Stimulated activated CD8-positive, alpha-beta memory T cell treated with anti-CD3 and anti-CD28 coated beads, Interleukin-4, amount 100 ng/mL, for 1 hour (primary cell): ENCODE data around the gene VRK3.
"Not testable (repeated sequence)": the region's sequence is repeated elsewhere in the genome, so short reads cannot be mapped to it uniquely, and the experiment has no call there.

Source experiments
- DNase-seq, 2 donors: peaks; one replicate each; pipeline ENCODE4 v3.0.0-alpha.2; 2020; ENCODE audit warnings: low read depth in 2 of 2, low spot score in 1 of 2

Gene VRK3

DNA sequence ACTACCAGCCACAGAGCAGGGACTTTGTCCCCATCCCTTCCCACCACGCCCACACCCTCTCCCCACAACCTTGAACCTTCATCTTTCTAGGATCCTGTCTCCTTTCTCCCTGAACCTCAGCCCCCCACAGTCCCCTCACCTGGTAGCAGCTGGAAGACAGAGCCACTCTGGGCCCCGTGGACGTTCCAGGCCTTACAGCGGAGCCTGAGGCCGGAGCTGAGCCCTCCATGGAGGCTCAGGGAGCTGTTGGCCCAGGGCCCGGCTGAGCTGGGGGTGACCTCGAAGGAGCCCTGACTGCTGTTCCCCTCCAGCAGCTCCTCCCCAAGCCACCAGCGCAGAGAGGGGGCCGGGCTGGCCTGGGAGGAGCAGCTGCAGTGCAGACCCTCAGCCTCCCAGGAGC, 67.0 kb downstream of the VRK3 start:
- DNase-seq = not testable (repeated sequence)

DNA sequence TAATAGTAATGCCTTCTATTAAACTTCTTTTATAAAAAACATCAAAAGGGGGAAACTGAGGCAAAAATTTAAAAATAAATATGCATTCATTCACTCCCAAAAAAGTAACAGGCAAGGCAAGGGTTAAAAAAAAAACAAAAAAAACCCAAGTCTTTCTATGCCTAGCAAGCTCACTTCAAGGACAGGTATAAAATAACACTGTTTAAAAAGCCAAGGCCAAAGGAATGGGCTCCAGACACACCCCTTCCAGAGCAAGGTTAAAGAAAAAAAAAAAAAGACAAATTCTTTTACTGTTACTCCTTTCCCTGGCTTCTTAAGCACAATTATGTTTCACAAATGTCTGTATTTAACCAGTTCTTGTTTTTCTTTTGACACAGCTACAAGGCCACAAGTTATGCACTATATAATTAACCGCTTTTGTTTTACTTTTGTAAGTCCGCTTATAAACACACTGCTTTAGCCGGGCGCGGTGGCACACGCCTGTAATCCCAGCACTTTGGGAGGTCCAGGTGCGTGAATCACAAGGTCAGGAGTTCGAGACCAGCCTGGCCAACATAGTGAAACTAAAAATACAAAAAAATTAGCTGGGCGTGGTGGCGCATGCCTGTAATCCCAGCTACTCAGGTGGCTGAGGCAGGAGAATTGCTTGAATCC, 67.8 kb downstream of the VRK3 start:
- no peak for DNase-seq

DNA sequence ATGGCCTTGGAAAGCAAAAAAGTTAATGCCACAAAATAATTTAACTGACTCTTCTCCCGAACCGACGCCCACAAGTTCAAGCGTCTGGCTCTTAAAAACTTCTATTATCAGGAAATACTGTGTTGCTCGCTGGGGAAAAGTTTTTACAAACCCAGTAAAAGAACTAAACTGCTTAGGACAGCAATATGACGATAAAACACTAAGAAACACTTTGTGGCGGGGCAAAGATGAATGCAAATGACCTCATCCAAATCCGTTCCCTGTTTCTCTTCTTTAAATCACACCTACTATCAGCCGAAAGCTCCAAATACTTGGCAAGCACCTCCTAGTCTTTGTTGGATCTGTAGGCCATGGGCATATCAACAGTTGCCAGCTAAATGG, 69.1 kb downstream of the VRK3 start:
- no peak for DNase-seq

DNA sequence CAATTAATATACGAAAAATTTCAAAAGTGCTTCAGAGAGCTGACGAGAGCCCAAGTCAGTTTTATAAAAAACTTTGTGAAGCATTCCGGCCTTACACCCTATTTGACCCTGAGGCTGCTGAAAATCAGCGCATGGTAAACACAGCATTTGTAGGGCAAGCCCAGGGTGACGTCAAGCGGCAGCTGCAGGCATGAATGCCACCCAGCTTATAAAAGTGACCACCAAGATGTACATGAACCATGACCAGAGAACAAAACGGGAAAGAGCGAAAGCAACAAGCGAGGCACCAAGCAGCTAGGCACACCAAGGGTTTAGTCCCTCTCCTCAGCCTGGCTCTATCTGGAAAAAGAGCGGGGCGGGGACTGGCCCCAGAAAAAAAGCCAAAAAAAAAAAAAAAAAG, 70.2 kb downstream of the VRK3 start:
- no peak for DNase-seq

DNA sequence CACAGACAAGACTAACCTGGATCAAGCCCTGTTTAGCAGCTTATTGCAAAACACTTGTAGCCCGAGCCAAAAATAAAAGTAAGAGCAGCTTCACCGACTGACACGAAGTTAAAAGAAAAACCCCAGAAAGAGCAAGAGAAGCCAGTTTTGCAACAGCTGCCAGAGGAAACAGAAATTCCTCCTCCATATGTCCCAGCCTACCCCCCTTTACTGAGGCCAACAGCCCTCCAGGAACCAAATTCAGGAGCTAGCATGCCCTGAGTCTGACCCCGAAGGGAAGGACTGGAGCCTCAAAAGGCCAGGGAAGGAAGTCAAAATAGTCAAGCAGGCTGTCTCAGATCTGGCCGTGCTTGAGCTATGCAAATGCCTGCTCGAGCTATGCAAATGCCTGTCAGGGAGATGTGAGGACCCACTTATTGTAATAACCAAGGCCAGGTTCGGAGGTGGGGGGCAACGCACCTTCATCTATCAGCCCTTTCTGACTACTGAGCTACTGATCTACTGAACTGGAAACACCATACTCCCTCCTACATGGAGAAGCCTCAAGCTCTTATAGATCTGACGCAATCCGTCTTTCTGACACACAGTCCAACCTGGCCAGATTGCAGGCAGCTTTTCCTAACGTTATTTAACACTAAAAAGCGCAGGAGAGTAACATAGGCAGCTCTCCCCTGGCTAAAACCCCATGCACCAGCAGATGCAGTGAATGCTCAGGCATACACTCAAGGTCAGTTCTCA, 70.9 kb downstream of the VRK3 start:
- no peak for DNase-seq

DNA sequence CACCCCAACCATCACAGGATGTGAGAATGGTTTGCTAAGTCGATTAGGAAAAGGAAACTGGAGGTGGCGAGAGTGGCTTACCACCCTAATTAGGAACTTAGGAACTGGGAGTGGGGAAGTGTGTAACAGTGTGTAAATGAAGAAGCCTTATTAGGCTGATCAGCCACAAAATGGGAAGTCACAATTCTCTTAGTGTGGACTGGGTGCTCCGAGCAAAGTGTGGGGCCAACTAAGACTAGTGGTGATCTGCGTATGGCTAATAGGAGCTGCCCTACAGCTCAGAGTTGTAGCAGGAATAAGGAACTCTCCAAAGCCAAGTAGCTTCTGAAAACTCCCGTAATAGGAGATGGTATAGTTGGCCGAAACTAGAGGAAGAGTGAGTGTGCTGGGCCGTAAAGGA, 71.8 kb downstream of the VRK3 start:
- DNase-seq = no peak

DNA sequence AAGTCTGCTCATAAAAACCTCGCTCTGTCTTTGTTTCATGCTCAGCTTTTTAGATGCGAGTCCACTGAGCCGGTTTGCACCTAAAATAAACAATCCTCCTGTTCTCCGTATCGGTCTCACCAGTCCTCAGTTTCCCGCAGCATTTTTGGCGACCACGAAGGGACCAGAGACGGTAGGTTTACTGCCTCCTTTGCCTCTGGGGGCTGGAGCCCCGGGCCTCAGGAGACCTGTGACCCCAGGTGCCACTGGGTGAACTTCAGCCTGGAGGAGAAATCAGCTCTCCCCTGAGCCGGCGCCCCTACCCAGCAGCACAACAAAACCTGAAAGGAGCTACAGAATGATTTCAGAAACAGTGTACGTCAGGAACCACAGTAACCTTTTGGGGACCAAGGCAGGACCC, 72.3 kb downstream of the VRK3 start:
- no peak for DNase-seq

DNA sequence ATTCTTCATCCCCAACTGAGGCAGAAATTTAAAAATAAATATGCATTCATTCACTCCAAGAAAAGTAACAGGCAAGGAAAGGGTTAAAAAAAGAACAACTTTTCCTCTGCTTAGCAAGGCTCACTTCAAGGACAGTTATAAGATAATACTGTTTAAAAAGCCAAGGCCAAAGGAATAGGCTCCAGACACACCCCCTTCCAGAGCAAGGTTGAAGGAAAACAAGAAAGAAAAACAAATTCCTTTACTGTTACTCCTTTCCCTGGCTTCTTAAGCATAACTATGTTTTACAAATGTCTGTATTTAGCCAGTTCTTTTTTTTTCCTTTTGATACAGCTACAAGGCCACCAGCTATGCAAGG, 72.7 kb downstream of the VRK3 start:
- no peak for DNase-seq

DNA sequence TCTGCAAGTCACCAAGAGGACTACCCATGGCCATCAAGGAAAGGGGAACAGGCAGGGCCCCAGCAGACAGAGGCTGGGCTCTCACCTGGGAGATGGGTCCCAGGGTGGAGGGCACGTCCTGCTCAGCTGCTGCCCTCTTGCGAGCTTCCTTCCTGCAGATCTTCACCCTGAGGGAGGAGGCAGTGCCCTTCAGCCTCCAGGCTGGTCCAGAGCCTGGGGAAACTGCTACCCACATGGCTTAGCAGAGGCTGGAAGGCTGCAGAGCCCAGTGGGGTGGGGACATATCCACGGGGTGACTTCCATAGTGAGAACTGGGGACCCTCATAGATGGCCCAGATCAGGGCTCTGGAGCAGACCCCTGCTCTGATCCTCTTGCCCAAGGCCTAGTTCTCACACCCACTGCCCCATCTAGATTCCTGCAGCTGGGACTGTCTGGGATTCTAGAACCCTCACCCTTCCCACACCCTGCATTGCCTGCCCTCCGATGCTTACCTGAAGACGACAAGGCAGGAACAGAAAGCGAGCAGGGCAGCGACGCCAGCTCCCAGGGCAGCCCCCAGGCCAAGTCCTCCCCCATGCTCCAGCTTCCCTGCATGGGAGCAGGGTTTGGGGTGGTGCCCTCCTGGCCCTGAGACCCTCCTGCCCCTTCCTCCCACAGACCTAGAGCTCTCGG, 73.2 kb downstream of the VRK3 start:
- DNase-seq = no peak

DNA sequence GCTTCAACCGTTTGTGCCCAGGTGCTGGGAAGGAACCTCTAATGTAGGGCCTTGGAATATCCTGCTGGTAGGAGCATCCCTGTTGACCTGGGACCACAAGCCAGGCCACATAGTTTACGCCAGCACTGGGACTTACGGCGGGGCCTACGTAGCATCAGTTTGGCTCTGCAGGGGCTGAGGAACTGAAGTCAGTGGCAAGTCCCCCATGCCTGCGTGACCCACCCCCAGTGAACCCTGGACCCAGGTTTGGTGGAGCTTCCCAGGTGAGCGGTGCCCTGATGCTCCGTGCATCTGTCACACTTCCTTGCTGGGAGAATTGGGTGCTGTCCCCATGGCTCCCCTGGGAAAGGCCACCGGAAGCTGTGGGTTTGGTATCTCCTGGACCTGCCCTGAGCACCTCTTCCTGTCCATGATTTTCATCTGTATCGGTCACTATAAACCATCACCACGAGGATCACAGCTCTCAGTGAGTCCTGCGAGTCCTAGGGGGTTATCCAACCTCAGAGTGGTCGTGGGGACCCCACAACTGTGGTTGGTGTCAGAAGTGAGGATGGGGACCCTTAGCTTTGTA, 74.1 kb downstream of the VRK3 start:
- no peak for DNase-seq

DNA sequence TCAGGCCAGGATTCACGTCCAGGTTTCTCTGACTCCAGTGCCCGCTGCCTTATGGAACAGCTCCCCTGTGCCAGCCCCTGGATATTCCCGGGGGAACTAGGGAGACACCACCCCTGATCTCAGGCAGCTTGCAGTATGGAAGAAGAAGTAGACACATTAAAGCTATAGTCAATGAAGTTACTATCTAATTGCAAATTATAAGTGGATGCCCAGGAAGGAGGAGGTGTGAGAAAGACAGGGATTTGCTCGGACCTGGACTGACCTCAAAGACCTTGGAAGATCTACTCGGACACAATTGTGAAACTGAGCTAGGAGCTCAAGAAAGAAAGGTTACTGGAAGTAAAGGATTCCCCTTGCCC, 74.6 kb downstream of the VRK3 start:
- DNase-seq = no peak

DNA sequence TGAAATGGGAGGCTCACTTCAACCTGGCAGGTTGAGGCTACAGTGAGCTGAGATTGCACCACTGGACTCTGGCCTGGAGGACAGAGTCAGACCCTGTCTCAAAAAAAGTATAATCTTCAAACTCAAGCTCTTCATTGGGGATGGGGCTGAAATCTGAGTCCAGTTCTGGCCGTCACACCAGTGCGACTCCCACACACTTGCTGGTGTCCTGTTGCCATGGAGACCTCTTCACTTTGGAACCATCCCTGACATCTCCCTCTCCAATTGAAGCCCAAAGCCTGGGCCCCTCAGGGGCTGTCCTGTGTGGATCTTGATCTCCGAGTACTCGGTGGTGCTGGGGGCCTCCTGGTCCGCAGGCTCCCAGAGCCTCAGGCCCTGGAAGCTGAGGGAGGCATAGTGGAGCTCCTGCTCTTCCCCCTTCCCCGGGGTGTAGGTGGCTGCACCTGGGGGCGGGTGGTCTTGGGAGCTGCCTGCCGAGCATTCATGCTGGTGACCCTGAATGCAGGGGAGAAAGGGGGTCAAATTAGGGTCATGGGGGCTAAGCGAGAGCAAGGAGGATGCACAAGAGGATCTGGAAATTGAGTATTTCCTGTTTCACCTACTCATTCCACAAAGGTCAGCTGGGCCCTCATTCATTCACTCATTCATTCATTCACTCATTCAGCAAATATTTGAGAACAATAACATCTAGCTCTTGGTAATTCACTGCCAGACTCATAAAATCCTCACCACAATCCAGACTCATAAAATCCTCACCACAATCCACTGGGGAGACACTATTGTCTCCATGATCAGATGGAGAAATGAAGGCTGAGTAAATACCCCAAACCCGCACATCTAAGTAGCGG, 75.2 kb downstream of the VRK3 start:
- no peak for DNase-seq

DNA sequence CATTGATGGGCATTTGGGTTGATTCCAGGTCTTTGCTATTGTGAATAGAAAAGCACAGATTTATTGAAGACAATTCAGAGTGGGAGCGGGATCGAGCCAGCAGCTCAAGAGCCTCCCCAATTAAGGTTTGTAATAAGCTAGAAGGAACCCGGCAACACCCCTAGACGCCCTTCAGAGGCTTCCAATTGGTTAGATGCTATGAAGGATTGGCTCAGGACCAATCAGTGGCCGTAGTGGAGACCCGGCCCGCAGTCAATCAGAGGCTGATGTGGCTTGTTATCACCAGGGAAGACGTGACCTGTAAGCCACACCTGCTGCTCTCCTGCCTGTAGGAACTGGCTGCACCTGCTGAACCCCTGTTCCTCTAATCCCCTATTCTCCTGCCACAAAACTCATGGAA, 78.8 kb downstream of the VRK3 start:
- DNase-seq = no peak

DNA sequence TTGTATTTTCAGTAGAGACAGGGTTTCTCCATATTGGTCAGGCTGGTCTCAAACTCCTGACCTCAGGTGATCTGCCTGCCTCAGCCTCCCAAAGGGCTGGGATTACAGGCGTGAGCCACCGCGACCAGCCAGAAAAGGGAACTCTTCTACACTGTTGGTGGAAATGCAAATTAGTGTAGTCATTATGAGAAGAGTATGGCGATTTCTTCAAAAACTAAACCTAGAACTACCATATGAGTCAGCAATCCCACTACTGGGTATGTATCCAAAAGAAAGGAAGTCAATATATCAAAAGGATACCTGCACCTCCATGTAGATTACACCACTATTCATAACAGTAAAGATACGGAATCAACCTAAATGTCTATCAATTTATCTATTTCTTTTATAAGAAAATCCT, 80.6 kb downstream of the VRK3 start:
- DNase-seq = not testable (repeated sequence)

DNA sequence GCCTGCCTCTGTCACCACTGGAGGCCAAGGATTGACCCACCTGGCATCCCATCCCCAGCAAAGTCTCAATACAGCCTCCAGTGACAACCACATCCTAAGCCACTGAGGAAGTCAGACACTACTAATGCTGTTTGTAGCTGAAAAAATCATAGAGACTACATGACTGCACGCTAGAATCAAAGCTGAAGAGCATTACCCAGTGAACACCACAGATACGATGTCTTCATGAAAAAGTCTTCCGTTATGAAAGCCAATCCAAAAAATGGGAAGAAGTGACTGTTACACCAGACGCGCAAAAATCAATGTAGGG, 84.7 kb downstream of the VRK3 start:
- no peak for DNase-seq

DNA sequence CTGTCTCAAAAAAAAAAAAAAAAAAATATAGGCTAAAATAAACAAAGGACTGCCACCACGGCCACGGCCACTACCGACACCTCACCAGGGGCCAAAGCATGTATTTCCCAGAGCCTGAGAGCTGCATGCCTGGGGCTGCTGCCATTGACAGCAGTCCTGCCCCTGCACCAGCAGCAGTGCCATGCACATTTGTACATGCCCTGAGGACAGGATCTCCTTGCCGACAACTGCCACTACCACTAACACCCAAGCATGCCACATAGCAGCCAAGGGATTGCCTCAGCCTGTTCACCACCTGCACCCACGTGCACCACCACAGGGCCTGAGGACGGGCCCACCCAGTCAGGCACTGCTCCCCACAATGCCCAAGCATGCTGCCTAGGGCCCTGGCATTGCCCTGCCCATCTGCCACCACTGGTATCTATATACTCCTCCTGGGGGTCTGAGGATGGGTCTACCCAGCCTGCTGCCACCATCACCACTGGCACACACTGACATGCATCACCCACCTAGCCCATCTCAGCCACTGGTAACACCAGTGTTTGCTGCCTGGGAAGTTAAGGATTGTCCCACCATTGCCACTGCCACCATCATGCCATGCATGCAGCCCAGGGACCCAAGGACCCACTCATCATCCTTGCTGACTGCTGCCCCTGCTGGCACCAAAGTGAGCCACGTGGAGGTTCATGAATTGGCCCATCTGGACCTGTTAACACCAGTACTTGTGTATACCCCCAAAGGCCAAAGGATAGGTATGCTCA, 85.3 kb downstream of the VRK3 start:
- DNase-seq = no peak

DNA sequence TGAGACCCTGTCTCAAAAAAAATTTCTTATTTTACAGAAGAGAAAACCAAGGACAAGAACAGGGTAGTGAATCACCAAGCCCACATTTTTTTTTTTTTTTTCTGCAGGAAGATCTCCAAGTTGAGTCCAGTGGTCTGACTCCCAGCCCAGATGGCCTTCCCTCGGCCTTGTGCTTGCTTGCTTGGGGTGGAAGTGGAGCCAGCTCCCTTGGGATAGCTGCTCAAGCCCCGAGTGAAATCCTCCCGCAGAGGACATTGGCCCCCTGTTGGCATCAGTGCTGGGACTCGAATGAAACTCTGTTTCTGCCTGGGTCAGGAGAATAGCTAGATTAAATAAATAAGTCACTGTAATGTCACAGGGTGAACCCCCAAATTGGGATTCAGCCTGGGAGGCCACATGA, 86.5 kb downstream of the VRK3 start:
- no peak for DNase-seq

DNA sequence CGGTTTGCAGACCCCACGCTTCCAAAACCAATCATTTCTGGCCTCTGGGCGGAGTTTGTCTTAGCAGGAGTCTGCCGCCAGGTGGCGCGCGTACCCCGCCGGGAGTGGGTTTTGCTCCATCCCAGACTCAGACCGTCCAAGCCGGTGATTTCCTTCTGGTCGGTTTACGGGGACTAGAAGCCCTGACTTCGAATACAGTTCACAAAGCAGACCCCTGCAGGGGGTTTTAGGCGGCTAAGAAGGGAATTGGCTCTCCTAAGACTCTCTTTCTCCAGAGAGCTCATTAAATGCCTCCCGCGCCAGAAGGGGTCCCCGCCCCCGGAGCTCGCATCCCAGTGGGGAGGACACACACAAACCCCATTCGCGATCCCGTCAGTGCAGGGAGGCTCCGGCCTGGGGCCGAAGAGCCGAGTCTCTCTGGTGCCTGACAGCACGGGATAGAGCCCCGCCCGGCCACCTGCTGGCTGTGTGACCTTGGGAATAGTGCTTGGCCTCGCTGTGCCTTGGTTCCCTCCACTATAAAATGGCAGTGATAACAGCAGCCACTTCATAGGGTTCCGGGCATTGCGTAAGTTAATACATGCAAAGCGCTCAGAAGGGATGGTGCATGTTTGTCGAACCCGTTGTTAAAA, 87.3 kb downstream of the VRK3 start:
- DNase-seq = peak; percentile 56 to 62

DNA sequence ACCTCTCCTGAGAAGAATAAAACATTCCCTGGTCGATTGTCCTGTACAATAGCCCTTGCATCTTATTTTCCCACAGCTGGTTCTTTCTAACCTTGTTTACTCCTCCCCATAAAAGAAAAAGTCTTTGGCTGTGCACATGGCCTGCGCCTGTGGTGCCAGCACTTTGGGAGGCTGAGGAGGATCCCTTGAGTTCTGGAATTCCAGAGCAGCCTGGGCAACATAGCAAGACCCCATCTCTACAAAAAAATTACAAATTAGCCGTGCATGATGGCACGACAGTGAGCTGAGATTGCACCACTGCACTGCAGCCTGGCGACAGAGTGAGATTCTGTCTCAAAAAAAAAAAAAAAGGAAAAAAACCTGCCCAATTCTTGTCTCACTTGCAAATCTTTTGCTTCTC, 88.6 kb downstream of the VRK3 start:
- no peak for DNase-seq

DNA sequence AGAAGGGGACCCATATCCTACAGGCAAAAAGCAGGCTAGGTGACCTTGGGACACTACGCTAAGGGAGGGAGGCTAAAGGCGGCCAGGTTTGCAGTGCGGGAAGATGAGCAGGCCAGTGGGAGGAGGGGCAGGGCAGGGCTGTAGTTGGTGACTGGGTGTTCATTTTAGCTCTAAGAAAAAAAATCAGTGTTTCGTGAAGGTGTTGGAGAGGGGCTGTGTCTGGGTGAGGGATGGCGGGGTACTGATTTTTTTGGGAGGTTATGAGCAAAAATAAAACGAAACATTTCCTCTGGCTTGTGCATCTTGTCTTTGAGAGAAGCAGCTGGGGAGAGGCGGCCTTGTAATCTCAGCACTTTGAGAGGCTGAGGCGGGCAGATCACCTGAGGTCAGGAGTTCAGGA, 91.5 kb downstream of the VRK3 start:
- no peak for DNase-seq

DNA sequence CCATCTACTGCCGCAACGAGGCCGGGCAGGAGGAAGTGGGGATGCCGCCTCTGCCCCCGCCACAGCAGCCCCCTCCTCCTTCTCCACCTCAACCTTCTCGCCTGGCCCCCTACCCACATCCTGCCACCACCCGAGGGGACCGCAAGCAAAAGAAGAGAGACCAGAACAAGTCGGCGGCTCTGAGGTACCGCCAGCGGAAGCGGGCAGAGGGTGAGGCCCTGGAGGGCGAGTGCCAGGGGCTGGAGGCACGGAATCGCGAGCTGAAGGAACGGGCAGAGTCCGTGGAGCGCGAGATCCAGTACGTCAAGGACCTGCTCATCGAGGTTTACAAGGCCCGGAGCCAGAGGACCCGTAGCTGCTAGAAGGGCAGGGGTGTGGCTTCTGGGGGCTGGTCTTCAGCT, 92.4 kb downstream of the VRK3 start:
- DNase-seq = no peak
